Activated CD4-positive, alpha-beta T cell treated with anti-CD3 and anti-CD28 coated beads, Interleukin-2, amount 50 U/mL, for 4 hours (primary cell): ENCODE data around the gene EVX2.

Experiments used
- DNase-seq, 2 experiments: peaks; one replicate each; pipeline ENCODE4 v3.0.0-alpha.2; 2020

The EVX2 gene

DNA sequence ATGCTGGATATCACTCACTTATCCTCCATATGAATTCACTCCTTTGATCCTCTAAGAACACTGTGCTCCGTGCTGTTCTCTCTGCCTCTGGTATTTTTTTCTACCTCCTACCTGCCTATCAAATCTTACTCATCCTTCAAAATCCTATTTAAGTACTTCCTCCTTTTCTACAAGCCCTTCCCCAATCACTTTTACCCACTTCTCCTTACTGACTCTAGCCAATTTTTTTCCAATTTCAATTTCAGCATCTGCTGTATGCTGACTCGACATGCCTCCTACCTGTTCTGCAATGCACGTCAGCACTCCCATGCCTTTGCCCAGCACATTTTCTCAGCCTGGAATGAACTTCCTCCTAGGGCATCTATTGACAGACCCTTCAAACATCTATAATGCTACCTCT lies 44.4 kb downstream of the EVX2 start:
- DNase-seq = no peak

- no peak for DNase-seq
These were observed 45.1 kb downstream of the EVX2 start for GRCh38 chr2:176038694-176039093.

DNA sequence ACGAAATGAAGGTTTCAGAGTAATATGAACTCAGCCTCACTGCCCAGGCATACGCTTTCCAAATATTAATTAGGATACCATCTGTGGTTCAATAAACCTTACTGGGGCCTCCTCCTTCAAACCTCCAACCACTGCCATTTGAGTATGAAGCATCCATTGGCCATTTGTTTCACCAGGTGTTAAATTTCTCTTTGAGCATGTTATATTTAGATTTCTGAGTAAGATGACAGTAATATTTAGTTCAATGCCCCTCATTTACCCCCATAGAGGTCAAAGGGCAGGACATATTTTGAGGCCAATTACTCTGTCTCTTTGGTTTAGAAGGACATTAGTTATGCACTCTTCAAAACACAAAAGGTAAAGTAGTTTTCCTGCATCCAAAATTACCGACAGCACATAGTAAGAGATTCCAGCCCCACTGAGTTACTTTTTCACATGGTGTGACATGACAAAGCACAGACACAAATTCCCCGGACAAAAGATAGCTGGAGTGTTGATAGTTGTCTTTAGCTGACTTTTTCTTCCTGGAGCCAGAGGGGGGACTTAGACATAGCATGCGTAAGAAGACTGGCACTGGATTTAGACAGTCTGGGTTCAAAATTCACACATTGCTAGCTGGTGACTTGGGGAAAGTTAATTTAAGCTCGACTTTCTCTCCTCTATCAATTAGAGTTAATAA lies 48.6 kb downstream of the EVX2 start:
- no peak for DNase-seq

DNA sequence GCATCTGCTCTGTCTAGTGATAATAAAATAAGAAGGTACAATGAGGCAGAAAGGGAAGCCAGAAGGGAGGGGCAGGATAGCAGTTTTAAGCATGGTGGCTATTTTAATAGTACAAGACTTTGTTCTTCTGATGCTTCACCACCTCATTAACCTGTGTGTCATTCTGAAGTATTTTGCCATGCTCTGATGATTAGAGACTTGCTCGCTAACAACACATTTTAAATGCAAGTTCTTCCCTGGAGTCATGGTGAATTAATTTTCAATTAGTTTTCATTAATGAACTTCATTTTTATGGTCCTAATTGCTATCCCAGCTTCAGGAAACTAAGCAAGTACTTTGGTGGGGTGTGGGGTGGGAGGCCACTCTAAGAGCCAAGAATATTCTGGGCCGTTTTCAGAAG lies 56.0 kb downstream of the EVX2 start:
- DNase-seq = no peak
